Liver (tissue), 3 donors: Measurements from ENCODE around the gene TSHR.

Experiments
- EGR1 ChIP-seq, 2 donors: IDR thresholded peaks; 2 replicates each; pipeline ENCODE4 v1.6.1; 2016 to 2018; ENCODE audit warnings: antibody characterized with exemption in 2 of 2, low read depth in 2 of 2
- FOXA1 ChIP-seq: IDR thresholded peaks from 2 replicates; pipeline ENCODE4 v1.6.1; 2016; ENCODE audit warnings: antibody characterized with exemption
- GABPA ChIP-seq, 2 donors: IDR thresholded peaks in 1 of 2; conservative IDR thresholded peaks in 1 of 2; 2 replicates each; pipeline ENCODE4 v1.6.1; 2016; ENCODE audit warnings: antibody characterized with exemption in 2 of 2, mild to moderate bottlenecking in 1 of 2, moderate library complexity in 1 of 2
- JUND ChIP-seq, 2 donors: IDR thresholded peaks; 2 replicates each; pipeline ENCODE4 v1.6.1; 2016; ENCODE audit warnings: antibody characterized with exemption in 2 of 2
- RAD21 ChIP-seq, 2 donors: IDR thresholded peaks; 2 replicates each; pipeline ENCODE4 v1.6.1; 2016; ENCODE audit warnings: antibody characterized with exemption in 2 of 2, mild to moderate bottlenecking in 2 of 2
- RXRA ChIP-seq, 2 donors: IDR thresholded peaks; 2 replicates each; pipeline ENCODE4 v1.6.1; 2017 to 2018; ENCODE audit warnings: antibody characterized with exemption in 2 of 2, mild to moderate bottlenecking in 1 of 2
- SP1 ChIP-seq: IDR thresholded peaks from 2 replicates; pipeline ENCODE4 v1.6.1; 2018; ENCODE audit warnings: antibody characterized with exemption, mild to moderate bottlenecking
- TAF1 ChIP-seq: conservative IDR thresholded peaks from 2 replicates; pipeline ENCODE4 v1.6.1; 2016; ENCODE audit warnings: antibody characterized with exemption, mild to moderate bottlenecking
- YY1 ChIP-seq: IDR thresholded peaks from 2 replicates; pipeline ENCODE4 v1.6.1; 2016; ENCODE audit warnings: antibody characterized with exemption, mild to moderate bottlenecking
- TF ChIP-seq, protein P1 (sequence below): fragments of 150-350 bp; IDR thresholded peaks from 2 replicates; pipeline ENCODE4 v1.5.1; 2017; ENCODE audit warnings: improper control_type of control experiment, low read depth, low read length; ENCODE audit not compliant: missing input control
- TF ChIP-seq, protein P2 (sequence below): IDR thresholded peaks from 2 replicates; pipeline ENCODE4 v1.6.1; 2016; ENCODE audit warnings: antibody characterized with exemption
- TF ChIP-seq, protein P3 (sequence below): IDR thresholded peaks from 2 replicates; pipeline ENCODE4 v1.6.1; 2016; ENCODE audit warnings: antibody characterized with exemption, mild to moderate bottlenecking
- TF ChIP-seq, protein P4 (sequence below): IDR thresholded peaks from 2 replicates; pipeline ENCODE4 v1.6.1; 2016; ENCODE audit warnings: antibody characterized with exemption
- TF ChIP-seq, protein P5 (sequence below): IDR thresholded peaks from 2 replicates; pipeline ENCODE4 v1.6.1; 2016; ENCODE audit warnings: antibody characterized with exemption
- donor health status: healthy.
- donor health status: healthy.

DNA sequence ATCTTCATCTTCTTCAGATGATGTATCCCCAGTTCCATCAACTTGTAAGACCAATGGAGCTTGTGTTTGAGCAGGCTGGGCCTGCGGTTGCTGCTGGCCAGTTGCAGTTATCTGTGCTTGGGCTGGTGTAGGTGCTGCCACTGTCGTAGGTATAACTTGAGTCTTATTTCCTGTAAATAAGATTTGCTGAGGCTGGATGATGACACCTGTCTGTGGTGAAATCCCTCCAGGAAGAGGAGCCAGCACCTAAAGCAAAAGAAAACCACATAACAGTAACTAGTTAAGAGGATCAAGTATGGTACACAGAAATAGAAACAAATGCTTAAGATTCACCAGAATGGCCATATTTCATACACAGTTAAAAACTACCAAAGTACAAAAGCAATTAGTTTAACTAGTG lies 237.2 kb downstream of the TSHR start:
- TF ChIP-seq, protein P1, sequence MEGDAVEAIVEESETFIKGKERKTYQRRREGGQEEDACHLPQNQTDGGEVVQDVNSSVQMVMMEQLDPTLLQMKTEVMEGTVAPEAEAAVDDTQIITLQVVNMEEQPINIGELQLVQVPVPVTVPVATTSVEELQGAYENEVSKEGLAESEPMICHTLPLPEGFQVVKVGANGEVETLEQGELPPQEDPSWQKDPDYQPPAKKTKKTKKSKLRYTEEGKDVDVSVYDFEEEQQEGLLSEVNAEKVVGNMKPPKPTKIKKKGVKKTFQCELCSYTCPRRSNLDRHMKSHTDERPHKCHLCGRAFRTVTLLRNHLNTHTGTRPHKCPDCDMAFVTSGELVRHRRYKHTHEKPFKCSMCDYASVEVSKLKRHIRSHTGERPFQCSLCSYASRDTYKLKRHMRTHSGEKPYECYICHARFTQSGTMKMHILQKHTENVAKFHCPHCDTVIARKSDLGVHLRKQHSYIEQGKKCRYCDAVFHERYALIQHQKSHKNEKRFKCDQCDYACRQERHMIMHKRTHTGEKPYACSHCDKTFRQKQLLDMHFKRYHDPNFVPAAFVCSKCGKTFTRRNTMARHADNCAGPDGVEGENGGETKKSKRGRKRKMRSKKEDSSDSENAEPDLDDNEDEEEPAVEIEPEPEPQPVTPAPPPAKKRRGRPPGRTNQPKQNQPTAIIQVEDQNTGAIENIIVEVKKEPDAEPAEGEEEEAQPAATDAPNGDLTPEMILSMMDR: no peak
- TF ChIP-seq, protein P2, sequence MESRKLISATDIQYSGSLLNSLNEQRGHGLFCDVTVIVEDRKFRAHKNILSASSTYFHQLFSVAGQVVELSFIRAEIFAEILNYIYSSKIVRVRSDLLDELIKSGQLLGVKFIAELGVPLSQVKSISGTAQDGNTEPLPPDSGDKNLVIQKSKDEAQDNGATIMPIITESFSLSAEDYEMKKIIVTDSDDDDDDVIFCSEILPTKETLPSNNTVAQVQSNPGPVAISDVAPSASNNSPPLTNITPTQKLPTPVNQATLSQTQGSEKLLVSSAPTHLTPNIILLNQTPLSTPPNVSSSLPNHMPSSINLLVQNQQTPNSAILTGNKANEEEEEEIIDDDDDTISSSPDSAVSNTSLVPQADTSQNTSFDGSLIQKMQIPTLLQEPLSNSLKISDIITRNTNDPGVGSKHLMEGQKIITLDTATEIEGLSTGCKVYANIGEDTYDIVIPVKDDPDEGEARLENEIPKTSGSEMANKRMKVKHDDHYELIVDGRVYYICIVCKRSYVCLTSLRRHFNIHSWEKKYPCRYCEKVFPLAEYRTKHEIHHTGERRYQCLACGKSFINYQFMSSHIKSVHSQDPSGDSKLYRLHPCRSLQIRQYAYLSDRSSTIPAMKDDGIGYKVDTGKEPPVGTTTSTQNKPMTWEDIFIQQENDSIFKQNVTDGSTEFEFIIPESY: no peak
- TF ChIP-seq RAD21 (IDR thresholded peaks at IDR 0.05) (no peak), TAF1 (no peak), SP1 (no peak), JUND (IDR thresholded peaks at IDR 0.05) (no peak), EGR1 (IDR thresholded peaks at IDR 0.05; ENCODE audit: low read depth in 2 of 2) (no peak), RXRA (IDR thresholded peaks at IDR 0.05) (no peak), YY1 (no peak), GABPA (IDR thresholded peaks at IDR 0.05 in 1 of 2, conservative IDR thresholded peaks at IDR 0.05 in 1 of 2) (no peak), FOXA1 (no peak)
- TF ChIP-seq, protein P3, sequence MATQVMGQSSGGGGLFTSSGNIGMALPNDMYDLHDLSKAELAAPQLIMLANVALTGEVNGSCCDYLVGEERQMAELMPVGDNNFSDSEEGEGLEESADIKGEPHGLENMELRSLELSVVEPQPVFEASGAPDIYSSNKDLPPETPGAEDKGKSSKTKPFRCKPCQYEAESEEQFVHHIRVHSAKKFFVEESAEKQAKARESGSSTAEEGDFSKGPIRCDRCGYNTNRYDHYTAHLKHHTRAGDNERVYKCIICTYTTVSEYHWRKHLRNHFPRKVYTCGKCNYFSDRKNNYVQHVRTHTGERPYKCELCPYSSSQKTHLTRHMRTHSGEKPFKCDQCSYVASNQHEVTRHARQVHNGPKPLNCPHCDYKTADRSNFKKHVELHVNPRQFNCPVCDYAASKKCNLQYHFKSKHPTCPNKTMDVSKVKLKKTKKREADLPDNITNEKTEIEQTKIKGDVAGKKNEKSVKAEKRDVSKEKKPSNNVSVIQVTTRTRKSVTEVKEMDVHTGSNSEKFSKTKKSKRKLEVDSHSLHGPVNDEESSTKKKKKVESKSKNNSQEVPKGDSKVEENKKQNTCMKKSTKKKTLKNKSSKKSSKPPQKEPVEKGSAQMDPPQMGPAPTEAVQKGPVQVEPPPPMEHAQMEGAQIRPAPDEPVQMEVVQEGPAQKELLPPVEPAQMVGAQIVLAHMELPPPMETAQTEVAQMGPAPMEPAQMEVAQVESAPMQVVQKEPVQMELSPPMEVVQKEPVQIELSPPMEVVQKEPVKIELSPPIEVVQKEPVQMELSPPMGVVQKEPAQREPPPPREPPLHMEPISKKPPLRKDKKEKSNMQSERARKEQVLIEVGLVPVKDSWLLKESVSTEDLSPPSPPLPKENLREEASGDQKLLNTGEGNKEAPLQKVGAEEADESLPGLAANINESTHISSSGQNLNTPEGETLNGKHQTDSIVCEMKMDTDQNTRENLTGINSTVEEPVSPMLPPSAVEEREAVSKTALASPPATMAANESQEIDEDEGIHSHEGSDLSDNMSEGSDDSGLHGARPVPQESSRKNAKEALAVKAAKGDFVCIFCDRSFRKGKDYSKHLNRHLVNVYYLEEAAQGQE: no peak
- TF ChIP-seq, protein P4, sequence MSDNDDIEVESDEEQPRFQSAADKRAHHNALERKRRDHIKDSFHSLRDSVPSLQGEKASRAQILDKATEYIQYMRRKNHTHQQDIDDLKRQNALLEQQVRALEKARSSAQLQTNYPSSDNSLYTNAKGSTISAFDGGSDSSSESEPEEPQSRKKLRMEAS: no peak
- TF ChIP-seq, protein P5, sequence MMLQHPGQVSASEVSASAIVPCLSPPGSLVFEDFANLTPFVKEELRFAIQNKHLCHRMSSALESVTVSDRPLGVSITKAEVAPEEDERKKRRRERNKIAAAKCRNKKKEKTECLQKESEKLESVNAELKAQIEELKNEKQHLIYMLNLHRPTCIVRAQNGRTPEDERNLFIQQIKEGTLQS: no peak
